AG09309 (cell line): ENCODE data around the gene WIPI1.
"Not testable (repeated sequence)": the region's sequence is repeated elsewhere in the genome, so short reads cannot be mapped to it uniquely, and the experiment has no call there.

Source experiments
- DNase-seq: peaks from one replicate; pipeline ENCODE4 v3.0.0-alpha.2; 2010; ENCODE audit warnings: low read depth
- H3K4me3 ChIP-seq: 2 replicates; pipeline ENCODE4 v1.5.1; 2011; ENCODE audit warnings: mild to moderate bottlenecking, low read depth, low read length, moderate library complexity; ENCODE audit not compliant: control insufficient read depth
- TF ChIP-seq, protein P1 (sequence below): IDR thresholded peaks from 2 replicates; pipeline ENCODE4 v1.5.1; 2011; ENCODE audit warnings: mild to moderate bottlenecking, low read depth, low read length, inconsistent platforms; ENCODE audit not compliant: insufficient read depth, control insufficient read depth; ENCODE audit errors: missing control alignments

The WIPI1 gene

DNA sequence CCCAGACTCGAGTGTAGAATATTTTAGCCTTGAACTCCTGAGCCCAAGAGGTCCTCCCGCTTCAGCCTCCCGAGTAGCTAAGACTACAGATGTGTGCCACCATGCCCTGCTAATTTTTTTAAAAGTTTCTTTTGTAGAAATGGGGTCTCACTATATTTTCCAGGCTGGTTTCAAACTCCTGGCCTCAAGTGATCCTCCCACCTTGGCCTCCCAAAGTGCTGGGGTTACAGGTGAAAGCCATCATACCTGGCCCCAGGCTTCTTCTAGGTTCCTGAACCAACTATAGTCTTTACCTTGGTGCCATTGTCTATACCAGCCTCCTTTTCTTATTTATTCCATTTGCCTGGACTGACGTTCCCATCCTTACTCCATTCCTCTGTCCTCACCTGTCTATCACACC is 37.8 kb upstream of the WIPI1 start:
- DNase-seq, result no peak
- no peak overlapping the region for H3K4me3 ChIP-seq
- TF ChIP-seq, protein P1, sequence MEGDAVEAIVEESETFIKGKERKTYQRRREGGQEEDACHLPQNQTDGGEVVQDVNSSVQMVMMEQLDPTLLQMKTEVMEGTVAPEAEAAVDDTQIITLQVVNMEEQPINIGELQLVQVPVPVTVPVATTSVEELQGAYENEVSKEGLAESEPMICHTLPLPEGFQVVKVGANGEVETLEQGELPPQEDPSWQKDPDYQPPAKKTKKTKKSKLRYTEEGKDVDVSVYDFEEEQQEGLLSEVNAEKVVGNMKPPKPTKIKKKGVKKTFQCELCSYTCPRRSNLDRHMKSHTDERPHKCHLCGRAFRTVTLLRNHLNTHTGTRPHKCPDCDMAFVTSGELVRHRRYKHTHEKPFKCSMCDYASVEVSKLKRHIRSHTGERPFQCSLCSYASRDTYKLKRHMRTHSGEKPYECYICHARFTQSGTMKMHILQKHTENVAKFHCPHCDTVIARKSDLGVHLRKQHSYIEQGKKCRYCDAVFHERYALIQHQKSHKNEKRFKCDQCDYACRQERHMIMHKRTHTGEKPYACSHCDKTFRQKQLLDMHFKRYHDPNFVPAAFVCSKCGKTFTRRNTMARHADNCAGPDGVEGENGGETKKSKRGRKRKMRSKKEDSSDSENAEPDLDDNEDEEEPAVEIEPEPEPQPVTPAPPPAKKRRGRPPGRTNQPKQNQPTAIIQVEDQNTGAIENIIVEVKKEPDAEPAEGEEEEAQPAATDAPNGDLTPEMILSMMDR, result no peak

DNA sequence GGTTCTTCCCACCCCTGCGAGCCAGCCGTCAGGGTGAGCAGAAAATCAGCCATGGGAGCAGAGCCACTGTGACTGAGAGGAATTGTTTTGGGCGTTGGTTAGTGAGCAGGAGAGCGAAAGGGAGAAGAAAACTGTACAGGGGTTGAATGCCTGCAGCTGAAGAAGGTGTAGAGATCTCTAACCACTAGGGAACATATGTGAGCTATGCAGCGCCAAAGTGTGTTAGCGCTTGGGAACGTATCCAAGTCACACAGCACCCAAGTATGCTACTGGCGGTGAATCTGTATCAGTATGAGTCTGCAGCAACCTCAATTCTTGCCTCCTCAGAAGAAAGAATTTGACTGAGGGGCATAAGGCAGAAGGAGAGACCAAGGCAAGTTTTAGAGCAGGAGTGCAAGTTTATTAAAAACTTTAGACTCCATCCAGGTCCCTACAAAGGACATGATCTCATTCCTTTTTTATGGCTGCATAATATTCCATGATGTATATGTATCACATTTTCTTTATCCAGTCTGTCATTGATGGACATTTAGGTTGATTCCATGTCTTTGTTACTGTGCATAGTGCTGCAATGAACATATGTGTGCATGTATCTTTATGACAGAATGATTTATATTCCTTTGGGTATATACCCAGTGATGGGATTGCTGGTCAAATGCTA is 35.2 kb upstream of the WIPI1 start:
- H3K4me3 ChIP-seq, DNase-seq: not testable (repeated sequence)

DNA sequence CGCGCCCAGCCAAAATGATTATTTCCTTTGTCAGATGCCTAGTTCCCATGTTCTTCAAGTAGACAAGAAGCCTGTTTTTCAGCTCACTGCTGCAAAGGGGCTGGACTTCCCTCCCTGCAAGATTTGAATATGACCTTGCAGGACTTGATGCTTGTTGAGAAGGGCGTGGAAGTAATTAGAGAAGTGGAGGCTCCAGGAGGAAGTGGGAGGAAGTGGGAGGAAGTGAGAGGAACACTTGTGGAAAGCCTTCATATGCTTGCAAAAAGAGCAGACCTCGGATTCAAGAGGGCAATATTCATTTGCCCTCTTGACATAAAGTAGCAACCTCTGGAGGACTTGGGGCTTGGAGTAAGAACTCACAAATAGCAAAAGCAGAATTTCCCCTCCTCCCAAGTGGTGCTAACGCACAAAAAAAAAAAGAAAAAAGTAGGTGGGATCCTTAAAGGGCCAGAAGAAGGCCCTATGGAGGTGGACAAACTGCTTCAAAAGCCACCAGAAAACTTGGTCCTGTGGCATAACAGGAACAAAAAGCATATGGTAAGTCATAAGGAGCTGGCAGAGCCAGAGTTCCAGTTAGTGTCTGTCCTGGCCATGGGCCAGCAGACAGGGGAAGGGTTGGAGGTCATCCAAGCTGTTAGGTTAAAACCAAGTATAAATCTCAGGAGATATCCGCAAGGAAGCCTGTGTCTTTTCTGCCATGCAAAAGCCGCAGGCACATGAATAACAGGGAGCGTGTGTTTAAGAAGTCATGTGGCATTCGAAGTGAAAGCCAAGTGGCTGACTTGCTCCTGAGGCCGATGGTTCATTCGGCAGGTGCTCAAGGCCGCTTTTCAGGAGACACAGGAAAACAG is 34.3 kb upstream of the WIPI1 start:
- H3K4me3 ChIP-seq, result no peak overlapping the region
- no peak for DNase-seq
- TF ChIP-seq, protein P1, result no peak

DNA sequence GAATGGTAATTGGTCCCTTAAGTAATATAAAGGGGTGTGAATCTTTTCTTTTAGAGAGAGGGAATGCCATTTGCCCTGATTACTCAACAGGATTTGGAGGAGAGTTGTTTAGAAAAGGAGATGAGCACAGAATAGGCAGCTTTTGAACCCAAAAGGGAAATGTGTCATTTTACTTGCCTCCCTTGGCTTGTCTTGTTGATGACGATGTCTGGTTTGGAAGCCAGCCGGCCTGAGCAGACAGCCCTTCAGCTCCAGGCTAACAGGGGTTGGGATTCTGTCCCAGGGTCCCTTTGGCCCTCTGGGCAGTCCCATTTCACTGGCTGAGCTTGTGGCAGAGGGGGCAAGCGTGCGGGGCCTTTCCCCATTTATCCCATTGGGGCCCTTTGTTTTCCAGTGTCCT is 32.6 kb upstream of the WIPI1 start:
- no peak overlapping the region for H3K4me3 ChIP-seq
- TF ChIP-seq, protein P1, result no peak
- no peak for DNase-seq

DNA sequence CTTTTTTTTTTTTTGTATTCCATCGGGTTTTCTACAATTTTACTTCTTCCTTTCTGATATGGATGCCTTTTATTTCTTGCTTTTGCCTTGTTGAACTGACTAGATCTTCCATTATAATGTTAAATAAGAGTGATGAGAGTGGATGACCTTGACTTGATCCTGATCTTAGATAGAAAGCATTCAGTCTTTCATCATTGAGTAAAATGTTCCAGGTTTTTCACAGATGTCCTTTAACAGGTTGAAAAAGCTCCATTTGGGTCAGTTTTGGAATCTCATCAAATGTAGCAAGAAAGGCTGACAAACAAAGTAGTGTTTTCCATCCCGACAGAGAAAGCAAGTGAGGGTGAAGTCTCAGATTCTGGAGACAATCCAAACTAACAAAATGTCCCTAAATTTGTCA is 27.2 kb upstream of the WIPI1 start:
- no peak overlapping the region for H3K4me3 ChIP-seq
- DNase-seq, result no peak
- TF ChIP-seq, protein P1, result no peak

DNA sequence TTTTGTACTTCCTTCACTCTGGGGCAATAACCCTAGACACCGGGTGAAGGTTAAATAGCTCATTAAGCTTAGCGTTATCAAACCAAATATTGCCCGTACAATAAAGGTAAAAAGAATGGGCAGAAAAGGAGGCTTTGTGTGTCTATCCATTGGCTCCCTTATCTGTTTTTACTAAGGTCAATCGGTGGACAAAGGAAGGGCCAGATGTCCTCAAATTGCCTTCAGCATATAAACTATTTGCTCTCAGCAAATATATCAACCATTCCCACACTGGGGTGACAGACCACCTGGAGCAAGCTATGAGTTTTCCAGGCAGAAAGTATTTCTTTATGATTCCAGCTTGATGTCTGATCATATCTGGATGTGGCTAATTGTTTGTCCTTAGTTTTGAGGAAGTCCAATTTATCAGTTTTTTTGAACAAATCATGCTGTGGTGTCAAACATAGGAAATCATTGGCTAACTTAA is 25.3 kb upstream of the WIPI1 start:
- no peak for DNase-seq
- TF ChIP-seq, protein P1, result no peak
- H3K4me3 ChIP-seq, result no peak overlapping the region

DNA sequence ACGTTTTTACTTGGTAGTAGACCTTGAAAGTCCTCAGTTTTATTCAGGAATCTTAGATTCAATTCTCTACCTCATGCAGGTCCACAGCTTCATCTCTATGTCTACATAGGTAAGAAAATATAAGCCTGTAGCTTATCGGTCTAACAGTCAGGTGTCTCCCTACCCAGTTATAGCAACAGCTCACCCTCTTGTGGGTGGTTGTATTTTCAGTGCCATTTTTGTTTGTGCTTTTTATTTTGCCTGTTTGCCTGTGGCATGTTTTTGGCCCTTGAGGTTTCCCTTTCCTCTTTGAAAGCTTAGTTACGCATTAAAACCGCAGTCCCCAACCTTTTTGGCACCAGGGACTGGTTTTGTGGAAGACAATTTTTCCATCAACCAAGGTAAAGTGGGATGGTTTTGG is 23.6 kb upstream of the WIPI1 start:
- TF ChIP-seq, protein P1, result no peak
- no peak overlapping the region for H3K4me3 ChIP-seq
- DNase-seq, result no peak
